A673 (cell line): ENCODE data around the gene OMD.

Experiments used
- EZH2 ChIP-seq: fragments of 200-600 bp; sonication (generic); IDR thresholded peaks from 2 replicates; pipeline ENCODE4 v1.6.1; 2017; ENCODE audit warnings: borderline replicate concordance, low read depth, mild to moderate bottlenecking, mixed read lengths, antibody characterized with exemption, low read length; ENCODE audit not compliant: poor library complexity, severe bottlenecking
- TF ChIP-seq, protein P1 (sequence below): fragments of 300-800, 200-600 bp; sonication (generic); conservative IDR thresholded peaks from 2 replicates; pipeline ENCODE4 v1.5.1; 2017; ENCODE audit warnings: low read depth, mild to moderate bottlenecking, antibody characterized with exemption, low read length, moderate library complexity, mixed read lengths

DNA sequence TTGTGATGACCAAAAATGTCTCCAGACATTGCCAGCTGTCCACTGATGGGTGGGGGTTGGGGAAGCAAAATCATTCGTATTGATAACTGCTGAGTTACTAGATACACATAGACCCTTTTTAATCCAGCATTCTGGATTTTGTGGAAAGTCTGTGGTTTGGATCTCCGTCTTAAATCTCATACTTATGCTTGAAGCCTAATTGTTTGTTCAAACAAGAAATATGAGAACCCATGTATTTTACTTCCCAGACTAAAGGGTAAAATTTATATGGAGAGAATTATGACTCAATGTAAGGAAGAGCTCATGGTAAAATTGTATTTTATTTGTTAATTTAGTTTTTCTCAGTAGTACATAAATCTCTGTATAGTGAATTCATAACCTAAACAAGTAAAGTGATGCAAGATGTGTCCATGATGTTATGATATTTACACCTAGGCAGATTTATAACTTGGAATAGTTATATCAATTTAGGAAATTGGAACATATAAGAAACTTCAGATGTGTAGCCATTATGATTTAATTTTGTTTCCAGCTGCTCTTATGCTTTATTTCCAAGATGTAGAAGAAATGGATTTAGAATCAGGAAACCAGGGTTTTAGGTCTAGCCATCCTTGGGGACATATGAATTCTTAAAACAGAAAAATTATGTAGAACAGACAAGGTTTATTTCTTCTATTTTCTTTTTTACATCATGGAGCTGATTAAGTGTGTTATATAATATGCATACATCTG lies 15.4 kb downstream of the OMD start:
- TF ChIP-seq, protein P1, sequence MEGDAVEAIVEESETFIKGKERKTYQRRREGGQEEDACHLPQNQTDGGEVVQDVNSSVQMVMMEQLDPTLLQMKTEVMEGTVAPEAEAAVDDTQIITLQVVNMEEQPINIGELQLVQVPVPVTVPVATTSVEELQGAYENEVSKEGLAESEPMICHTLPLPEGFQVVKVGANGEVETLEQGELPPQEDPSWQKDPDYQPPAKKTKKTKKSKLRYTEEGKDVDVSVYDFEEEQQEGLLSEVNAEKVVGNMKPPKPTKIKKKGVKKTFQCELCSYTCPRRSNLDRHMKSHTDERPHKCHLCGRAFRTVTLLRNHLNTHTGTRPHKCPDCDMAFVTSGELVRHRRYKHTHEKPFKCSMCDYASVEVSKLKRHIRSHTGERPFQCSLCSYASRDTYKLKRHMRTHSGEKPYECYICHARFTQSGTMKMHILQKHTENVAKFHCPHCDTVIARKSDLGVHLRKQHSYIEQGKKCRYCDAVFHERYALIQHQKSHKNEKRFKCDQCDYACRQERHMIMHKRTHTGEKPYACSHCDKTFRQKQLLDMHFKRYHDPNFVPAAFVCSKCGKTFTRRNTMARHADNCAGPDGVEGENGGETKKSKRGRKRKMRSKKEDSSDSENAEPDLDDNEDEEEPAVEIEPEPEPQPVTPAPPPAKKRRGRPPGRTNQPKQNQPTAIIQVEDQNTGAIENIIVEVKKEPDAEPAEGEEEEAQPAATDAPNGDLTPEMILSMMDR = no peak
- TF ChIP-seq EZH2 = no peak
